ENCODE results near the gene WDFY4.

- TF ChIP-seq CTCF (conservative IDR thresholded peaks at IDR 0.05) = no peak
- no peak for TF ChIP-seq EZH2 (IDR thresholded peaks at IDR 0.05; ENCODE audit: low read depth)
Observed at GRCh38 chr10:49000437-49001398, 316.0 kb downstream of the WDFY4 start.

Measured in PC-9 (cell line).